Measurements from ENCODE around the gene INMT.
A peak's percentile ranks its signal among the peaks of the same experiment; 100 is the strongest.

INMT gene

DNA sequence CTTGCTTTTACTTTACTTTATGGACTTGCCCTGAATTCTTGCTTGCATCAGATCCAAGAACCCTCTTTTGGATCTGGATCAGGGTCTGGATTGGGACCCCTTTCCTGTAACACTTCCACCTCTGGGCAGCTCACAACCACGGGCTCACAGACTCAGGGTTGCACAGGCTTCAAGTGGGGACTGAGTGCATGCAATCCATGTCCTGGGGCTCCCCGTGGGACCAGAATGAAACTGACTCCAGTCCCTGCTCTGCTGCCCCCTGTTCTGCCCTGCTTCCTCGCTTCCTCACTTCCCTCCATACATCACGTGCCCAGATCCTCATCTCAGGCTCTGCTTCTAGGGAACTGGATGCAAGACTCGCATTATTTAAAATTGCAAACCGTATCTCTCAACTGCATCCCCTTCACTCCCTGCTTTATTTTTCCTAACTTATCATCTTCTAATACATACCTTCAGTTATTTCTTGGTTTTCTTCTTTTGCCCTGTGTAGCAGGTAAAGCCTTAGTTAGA is 23.3 kb upstream of the INMT start:
- no peak for DNase-seq (ENCODE audit: low spot score)

DNA sequence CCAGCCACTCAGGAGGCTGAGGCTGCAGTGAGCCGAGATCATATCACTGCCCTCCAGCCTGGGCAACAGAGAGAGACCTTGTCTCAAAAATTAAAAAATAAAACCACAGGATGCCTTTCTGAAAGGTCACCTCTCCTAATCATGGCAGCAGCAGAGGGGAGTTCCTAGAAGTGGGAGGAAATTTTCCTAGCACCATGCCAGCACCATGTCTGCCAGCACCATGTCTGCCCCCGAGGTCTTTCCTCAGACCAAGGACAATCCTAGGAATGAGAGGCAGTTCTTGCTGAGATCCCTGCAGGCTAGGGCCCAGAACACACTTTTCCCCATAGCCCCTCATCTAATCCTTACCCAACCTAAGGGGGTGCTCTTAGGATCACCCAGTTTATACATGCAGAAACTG is 22.3 kb upstream of the INMT start:
- no peak for DNase-seq (ENCODE audit: low spot score)

DNA sequence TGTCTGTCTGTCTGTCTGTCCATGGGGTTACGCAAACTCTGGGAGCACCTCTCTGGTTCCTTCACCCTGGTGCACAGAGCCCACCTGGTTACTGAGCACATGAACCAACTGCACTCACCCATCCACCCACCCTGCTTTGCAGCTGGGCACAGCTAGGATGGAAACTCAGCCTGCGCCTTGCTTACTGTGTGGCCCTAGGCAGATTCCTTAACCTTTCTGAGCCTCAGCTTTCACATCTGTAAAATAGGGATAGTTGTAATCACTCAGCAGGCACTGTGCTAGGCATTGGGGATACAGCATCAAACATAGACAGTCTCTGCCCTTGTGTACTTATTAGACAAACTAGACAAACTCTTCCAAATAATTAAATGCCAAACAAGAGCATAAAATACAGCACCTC is 21.8 kb upstream of the INMT start:
- DNase-seq (ENCODE audit: low spot score), result no peak

DNA sequence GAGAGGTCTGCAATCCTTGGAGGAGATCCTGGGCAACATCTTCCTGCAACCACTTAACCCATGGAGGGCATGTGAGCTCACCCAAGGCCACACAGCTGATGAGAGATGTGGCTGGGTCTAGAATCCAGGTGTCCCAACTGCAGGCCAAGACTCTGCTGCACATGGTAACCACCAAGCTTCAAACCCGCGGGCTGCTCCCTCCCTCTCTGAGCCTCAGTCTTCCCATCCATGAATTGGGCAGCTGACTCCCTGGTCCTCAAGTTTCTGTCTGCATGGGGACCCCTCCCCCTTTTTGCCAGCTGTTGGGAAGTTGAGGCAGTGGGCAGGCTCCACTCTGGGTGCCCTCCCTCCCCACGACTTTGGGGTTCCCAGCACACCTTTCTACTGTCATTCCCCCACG is 20.9 kb upstream of the INMT start:
- no peak for DNase-seq (ENCODE audit: low spot score)

DNA sequence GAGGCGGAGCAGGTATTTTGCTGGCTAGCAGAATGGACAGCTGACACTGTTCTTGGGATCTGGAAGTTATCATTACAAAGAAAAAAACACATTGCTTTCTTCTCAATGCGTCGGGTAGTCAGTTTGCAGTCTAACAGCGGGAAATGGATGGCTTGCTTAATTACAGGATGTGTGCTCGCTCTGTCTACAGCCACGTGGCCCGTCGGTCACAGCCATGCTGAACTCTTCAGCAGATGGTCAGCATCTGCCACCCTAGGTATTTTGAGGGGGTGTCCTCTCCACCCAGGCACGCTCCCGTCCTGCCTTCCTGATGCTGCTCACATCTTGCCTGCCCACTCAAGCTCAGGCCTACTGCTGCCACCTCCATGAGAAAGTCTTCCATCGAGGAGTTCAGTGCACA is 20.4 kb upstream of the INMT start:
- no peak for DNase-seq (ENCODE audit: low spot score)

DNA sequence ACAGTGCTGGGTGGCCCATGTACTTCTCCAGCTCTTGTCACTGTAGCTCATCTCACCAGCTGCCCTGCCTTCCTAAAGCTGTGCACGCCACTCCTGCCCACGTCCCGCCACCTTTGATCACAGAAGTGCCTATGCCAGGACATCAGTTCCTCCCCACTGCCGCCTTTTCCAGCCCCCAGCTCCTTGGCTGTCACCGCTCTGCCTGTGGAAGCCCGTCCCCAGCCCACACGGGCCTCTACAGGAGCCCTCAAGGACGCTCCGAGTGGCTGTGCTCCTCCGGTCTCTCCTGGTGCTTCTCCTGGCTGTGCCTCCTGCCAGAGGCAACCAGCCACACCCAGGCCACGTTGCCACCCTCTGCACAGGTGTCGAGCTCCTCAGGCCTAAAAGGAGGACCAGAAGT is 19.3 kb upstream of the INMT start:
- DNase-seq (ENCODE audit: low spot score), result no peak

DNA sequence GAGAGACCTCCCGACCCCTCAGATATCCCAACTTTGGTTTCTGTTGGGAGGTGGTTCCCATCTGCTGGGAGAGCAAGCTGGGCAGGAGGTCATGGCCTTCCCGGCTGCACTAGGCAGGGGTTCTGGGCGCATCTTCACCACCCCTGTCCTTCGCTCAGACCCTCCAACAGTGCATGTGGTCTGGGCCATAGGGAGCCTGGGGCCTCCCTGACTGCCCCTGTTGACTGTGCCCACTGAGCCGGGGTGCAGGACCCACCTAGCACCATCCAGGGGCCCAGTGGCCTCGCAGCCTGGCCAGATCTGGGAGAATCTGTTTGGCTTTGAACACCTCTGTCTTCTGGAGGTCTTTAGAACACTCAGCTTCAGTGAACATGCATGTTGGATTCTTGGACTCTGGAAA is 18.7 kb upstream of the INMT start:
- no peak for DNase-seq (ENCODE audit: low spot score)

DNA sequence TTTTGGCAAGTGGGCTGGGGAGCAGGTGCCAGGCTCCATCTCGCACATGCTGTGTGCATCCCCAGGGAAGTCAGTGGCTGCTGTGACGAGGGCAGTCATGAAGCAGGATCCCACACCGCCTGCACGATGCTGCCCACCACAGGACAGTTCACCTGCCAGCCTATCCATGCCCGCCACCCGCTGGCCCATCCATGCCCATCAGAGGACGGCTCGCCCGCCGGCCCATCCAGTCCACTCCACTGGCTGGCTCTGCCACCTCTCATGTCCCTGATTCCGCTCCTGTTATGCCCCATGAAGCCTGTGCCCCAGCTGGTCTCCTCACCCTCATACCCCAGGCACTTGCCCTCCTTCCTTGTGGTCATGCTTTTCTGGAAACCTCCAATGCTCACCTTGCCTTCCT is 18.2 kb upstream of the INMT start:
- no peak for DNase-seq (ENCODE audit: low spot score)

DNA sequence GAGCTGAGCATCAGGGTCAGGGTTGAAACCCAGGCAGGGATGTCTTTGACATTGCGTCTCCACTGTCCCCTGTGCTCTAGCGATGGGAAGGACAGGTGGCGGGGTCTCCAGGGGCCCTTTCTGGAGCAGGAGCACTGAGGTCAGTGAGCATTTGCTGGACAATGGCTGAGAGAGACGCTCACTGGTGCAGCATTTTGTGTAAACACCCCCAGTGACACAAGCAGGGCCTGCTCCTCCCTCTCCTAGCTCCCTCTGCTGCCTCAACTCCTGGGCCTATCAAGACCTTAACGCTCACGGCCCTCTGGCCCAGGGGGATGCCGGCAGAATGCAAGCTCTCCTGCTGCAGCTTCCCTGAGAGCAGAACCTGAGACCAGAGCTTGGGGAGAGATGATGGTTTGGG is 17.4 kb upstream of the INMT start:
- no peak for DNase-seq (ENCODE audit: low spot score)

DNA sequence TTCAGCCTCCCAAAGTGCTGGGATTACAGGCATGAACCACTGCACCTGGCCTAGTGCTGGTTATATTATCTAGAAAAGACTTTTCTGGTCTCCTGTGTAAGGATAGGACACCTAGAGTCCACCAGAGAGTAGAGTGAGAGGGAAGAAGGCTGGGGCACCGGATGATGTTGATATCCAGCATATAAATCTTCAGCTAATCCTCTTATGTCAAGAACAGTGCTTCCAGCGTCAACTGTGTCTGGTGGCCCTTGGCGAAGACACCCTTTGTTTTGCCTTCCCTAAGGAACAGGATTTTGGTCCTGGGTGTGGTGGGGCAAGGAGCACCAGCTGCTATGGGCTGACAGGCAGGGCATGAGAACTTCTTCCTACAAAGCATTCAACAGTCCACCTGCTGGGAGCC is 16.3 kb upstream of the INMT start:
- no peak for DNase-seq (ENCODE audit: low spot score)

DNA sequence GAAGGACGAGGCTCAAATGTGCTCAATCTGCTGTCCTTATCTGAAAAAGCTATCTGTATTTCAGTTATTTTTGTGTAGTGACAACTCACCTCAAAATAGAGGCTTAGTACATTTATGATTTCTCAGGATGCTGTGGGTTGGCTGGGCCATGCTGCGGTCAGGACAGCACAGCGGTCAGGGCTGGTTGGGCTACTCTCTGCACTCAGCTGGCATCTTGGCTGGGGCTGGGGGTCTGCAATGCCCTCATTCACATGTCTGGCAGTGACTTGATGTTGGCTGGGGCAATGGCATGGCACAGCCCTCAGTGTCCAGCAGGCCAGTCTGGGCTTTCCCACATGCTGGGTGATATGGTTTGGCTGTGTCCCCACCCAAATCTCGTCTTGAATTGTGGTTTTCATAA is 15.6 kb upstream of the INMT start:
- no peak for DNase-seq (ENCODE audit: low spot score)

DNA sequence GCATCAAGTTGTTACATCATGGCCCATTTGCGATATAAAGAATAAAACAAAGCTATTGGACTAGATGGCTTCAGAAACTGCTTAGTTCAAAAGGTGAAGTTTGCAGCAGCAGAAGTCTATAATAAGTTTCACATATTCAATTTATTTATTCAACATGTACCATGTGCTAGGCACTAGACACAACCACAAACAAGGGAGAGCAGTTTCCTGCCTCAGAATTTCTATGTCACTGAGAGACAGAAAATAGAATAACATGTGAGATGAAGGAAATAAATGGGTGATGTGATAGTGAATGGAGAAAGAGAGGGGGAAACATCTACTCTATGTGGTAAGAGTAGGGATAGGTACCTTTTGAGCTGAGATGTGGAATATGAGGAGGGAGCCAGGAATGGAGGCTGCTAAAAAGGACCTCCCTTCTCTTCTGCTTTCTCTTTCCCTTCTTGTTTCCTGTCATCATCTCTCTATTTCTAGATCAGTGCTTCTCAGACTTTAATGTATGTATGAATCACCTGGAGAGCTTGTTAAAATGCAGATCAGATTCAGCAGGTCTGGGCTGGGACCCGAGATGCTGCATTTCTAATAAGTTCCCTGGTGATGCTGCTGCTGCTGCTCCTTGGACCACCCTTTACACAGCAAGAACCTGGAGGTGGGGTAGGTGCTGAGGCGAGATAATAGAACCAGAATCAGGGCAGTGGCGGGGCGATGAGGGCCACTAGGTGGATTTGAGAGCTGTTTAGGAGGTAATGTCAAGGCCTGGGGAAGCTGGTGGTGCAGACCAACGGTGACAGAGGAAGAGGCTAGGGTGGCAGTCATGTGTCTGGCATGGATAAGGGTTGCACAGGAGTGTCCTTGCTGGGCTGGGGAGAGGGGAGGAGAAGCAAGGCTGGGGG is 13.7 kb upstream of the INMT start:
- DNase-seq (ENCODE audit: low spot score), result no peak

DNA sequence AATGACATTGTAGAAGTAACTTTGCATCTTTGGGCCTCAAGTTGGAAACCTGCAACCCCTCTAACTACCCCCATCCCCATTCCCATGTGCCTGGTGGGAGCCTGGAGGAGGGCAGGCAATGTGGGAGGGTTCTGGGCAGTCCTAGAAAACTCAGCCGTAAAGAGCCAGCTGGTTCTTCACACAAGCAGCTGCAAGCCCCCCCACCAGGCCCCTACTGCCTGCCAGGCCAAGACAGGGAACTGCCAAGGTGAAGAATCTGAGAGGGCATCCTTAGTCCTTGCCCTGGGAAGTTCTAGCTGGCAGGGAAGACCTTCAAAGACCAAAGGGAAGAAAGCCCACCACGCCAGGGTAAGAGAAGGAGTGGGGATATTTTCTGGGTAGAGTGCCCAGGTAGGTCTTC is 12.2 kb upstream of the INMT start:
- DNase-seq (ENCODE audit: low spot score), result no peak

DNA sequence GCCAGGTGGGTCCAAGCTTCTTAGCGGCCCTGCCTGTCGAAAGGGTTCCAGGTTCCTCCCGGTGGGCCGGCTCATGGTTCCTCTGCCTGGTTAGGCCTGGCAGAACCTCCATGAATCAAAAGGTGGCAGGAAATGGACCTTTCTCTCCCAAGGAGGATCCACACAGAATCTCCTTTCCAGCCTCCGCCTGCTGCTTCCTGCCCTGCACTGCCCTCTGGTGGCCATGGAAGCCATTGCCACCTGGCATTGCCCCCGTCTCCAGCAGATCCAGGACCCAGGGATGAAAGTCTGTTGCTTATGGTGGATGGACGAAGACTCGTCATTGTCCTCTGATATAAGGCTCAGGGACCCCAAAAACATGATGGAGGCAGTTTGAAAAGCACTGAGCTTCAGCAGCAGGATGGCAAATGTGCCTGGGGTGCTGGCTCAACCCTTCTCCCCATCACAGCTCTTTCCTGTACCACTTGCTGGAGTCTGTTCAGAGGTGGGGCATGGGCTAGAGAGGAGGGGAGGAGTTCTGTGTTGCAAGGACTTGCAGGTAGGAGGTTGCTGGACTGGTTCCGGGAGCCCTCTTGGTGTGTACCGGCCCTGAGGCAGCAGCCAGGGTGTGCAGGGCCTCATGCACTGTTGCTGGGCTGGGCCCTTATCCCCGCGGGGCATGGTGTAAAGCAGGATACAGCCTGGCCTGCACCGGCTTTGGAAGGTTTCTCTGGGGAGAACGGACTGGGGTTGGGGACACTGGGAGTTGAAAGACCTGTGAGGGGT is 11.3 kb upstream of the INMT start:
- DNase-seq (ENCODE audit: low spot score), result peak; percentile 49

DNA sequence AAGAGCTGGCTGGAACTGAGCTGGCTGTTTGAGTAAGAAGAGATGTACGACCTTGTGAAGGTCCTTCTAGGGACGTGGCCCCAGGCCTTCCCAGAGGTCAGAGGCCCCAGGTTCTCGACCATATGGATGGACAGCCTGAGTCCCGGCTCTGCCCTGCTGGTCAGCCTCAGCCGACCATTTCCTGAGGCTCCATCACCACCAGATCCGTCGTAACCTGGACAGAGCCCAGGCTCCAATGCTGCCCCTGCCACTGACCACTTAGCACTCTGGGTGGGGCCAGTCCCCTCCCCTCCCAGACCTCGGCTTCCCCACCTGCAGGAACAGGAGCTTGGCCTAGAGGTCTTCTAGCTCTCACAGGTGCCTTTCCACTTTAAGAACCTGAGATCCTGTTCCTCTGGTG is 10.6 kb upstream of the INMT start:
- DNase-seq (ENCODE audit: low spot score), result no peak

DNA sequence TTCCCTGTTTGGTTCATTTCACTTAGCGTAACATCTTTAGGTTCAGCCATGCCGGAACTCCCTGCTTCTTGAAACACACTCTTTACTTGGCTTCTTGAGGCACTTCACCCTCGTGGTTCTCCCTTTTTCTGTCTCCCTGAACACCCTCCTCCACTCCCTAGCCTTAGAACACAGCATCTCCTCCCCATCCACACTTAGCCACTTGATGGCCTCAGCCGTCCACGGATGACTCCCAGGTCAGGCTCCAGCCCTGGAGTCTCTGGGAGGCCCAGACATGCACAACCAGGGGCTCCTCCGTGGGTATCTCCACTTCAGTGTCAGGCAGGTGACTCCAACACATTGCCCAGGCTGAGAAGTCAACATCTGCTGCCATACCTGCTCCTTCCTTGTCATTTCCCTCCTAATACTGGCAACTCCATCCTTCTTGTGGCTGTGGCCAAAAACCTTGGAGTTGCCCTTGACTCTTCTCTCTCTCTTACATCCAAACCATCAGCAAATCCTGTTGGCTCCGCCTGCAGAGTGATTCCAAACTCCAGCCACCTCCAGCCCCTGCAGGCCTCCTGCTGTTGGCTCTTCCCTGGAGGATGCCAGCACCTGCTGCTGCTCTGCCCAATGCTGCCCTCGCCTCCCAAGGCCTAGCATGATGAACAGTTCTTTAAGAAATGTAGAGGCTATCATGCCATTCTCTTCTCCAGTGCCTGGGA is 8.4 kb upstream of the INMT start:
- DNase-seq (ENCODE audit: low spot score), result no peak

DNA sequence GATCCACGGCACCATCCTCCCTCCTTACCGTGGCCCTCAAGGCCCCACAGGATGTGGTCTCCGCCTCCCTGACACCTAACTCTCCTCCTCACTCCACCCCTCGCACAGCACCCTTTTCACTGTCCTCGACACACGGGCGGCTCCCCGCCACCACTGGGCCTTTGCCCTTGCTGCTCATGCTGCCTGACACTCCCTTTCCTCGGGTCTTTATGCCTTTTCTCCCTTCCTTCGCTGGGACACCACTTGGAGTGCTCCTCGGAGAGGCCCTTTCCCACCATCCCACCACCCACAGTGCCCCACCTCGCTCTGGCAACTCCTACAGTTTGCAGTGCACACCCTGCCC is 7.9 kb upstream of the INMT start:
- no peak for DNase-seq (ENCODE audit: low spot score)

DNA sequence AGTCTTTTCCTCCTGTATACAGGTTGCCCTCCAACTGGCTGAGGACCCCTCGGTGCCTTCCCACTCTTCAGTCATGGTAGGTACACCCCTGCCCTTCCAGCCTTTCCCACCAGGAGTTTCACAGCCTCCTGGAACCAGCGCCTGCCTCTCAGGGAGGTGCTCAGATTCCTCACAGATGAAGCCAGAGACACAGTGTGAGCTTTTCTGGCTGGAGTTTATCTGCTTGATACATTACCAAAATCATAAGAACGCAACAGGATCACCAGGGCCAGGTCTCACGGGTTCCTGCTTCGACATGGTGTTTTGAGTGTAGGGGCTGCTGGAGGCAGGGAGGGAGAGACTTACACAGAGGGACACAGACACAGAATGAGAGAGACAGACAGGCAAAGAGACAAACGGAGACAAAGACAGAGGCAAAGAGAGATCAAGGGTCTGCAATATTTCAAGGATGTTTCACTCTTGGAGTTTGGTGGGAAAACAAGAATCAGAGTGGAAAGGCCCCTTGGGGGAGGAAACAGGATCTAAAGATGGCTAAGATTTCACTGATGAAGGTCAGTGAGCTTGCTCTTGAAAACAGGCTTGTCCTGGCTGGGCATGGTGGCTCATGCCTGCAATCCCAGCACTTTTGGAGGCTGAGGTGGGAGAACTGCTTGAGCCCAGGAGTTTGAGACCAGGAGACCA is 6.5 kb upstream of the INMT start:
- DNase-seq (ENCODE audit: low spot score), result no peak

DNA sequence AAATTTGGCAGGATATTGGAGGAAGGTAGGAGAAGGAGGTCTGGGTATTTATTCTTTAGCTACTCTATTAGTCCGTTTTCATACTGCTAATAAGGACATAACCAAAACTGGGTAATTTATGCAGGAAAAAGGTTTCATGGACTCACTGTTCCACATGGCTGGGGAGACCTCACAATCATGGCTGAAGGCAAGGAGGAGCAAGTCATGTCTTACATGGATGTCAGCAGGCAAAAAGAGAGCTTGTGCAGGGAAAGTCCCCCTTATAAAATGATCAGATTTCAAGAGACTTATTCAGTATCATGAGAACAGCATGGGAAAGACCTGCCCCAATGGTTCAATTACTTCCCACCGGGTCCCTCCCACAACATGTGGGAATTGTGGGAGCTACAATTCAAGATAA is 1.9 kb upstream of the INMT start:
- DNase-seq (ENCODE audit: low spot score), result no peak

DNA sequence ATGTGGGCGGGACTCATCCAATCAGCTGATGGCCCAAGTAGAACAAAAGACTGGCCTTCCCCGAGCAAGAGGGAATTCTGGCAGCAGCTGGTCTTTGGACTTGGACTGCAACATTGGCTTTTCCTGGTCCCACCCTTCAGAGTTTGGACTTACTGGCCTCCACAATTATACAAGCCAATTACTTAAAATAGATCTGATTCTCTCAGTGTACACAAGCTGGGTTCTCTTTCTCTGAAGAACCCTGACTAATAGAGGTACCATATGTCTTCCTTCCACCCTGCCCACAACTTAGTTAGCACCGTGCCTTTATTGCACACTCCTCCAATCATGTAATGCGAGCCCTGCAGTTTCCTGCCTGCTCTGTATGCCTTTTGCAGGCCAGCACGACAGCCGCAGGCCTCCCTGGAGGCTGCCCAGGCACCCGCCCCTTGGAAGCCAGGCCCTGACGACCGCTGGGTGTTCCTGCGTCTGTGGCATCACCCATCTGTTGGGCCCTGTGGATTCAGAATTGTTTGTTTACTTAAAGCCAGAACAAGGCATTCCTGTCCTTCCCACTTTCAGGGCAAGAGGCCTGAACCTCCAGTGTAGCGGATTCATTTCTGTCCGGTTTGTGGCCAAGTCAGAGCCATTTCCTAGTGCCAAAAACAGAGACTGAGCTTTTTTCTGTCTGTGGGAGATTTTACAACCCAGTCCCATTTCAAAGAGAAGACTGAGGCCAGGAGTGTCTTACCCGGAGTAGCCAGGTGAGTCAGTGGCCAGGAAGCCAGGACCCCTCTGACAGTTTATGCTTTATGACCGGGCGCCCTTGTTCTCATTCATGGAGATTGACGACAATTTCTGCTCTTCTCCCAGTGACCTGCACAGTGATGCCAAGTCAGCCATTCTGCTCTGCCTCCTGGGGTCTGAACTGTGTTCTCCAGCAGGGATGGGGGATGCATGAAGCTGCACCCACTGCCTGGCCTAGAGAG is 968 bp upstream of the INMT start:
- peak; percentile 54 for DNase-seq (ENCODE audit: low spot score)

DNA sequence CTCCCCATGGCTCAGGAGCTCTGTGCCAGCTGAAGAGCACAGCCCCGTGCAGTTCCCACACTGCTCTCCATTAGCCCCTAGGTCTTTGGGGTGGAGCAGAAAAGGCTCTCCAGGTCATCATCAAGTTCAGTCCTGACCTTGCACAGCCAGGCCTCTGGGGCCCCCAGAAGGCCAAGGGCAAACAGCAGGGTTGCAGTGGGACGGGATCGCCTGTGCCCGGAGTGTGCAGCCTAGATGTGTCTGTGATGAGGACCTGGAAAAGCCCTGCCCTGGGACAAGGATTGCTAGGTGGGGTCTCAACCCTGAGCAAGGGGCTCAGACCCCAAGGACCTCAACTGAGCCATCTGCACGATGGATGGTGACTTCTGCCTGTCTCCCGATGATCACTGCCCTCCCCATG is 549 bp downstream of the INMT start:
- no peak for DNase-seq (ENCODE audit: low spot score)
